Amniotic stem cell (primary cell): Measurements from ENCODE around the gene PLCB4.
"Not testable (repeated sequence)": the region's sequence is repeated elsewhere in the genome, so short reads cannot be mapped to it uniquely, and the experiment has no call there.

Experiments used
- DNase-seq: peaks from one replicate; lab custom pipeline; 2025; lab: John Stamatoyannopoulos, UW

PLCB4 gene

DNA sequence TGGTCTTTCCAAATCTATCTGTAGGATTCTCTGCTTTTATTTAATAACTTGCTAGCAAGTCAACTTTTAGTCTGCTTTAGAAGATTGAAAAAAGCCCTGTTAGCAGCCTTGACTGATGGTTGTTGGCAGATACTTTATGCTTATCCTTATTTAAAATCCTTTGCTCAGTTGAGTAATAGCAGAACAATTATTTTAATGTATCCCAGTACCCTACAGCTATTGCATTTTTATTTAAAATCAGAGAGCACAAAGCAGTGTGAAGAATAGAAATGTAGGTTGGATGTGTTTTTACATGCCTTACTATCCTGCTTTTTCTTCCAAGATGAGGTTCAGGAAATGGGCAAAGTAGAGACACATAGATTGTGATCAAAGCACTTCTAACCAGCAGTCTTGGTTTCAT is 298.4 kb downstream of the PLCB4 start:
- no peak for DNase-seq

- no peak for DNase-seq
Measured at GRCh38 chr20:9367746-9368145, 298.9 kb downstream of the PLCB4 start.

GRCh38 chr20:9368893-9369292 is 300.0 kb downstream of the PLCB4 start:
- no peak for DNase-seq

GRCh38 chr20:9369557-9369956 is 300.7 kb downstream of the PLCB4 start:
- no peak for DNase-seq

DNA sequence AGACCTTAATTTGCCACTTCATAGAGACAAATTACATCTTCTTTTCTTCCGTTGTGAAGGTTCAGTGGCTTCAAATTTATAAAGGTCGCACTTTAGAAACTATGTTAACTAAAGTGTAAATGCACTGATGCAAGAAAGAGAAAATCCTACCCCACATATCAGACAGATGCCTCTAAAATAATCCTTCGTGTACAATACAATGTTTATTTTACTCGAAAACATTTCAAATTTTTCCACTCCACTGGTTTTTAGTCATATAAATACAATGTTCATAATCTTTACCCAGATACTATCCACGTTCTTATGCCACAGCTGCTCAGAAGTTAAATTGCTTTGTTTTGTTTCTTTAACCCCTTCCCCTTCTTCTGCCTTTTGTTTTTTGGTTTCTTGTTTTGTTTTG is 305.2 kb downstream of the PLCB4 start:
- DNase-seq: no peak

DNA sequence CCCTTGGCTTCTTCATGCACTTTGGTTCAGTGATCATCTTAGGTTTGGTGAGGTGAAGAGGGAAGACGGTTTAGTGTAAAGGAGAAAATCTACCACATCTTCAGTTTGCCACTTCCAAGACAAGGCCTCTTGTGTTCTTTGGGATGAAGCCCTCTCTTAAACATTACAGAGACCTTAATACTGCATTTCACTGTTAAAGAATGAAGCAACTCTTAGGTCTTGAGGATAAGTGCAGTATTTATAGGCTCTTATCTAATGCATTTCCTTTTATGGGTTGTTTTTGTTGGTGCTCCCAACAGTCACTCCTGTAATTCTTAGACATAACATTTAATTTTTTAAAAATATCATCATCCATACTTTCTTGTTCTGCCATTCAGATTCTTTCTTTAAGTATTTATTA is 305.6 kb downstream of the PLCB4 start:
- DNase-seq: no peak

- DNase-seq: no peak
Measured at GRCh38 chr20:9375221-9375681, 306.4 kb downstream of the PLCB4 start.

GRCh38 chr20:9377007-9377406 is 308.1 kb downstream of the PLCB4 start:
- no peak for DNase-seq

- not testable (repeated sequence) for DNase-seq
Measured at GRCh38 chr20:9385345-9386310, 316.7 kb downstream of the PLCB4 start.

- no peak for DNase-seq
Measured at GRCh38 chr20:9388160-9388812, 319.4 kb downstream of the PLCB4 start.

DNA sequence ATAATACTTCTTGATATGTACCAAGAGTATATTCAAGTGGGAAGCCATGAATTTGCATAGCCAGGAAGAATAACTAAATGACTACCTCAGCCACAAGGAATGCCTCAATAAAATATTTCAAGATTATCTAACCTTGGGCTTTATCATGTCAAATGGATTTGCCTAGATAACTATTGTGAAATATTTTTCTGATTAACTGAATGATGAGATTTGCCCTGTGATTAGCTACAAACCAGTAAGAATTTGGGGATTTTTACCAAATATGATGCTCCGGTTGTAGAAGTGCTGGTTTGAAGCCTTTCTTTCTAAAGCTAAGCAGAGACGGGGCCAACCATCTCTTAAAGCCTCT is 319.9 kb downstream of the PLCB4 start:
- DNase-seq: no peak

DNA sequence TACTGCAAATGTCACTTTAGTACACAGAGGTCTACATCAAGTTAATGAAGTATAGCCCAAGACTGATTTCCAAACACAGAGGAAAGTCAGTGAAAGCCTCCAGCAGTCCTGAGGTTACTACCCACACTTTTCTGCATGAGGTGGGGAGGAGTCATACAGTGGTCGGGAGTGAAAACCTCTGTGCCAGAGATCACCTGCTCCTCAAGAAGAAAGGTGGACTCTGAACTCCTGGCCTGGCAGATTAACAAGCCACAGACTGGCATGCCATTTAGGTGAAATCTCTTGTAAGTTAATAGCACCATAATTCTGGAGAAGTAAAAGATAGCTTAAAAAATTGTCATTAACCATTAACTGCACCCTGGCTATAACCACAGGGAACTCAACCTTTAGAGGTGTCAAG is 320.5 kb downstream of the PLCB4 start:
- DNase-seq: no peak

GRCh38 chr20:9390441-9390840 is 321.6 kb downstream of the PLCB4 start:
- DNase-seq: no peak

GRCh38 chr20:9392892-9393857 is 324.3 kb downstream of the PLCB4 start:
- peak; percentile 57 for DNase-seq

GRCh38 chr20:9395971-9396370 is 327.1 kb downstream of the PLCB4 start:
- no peak for DNase-seq

GRCh38 chr20:9397928-9398327 is 329.0 kb downstream of the PLCB4 start:
- DNase-seq: no peak

DNA sequence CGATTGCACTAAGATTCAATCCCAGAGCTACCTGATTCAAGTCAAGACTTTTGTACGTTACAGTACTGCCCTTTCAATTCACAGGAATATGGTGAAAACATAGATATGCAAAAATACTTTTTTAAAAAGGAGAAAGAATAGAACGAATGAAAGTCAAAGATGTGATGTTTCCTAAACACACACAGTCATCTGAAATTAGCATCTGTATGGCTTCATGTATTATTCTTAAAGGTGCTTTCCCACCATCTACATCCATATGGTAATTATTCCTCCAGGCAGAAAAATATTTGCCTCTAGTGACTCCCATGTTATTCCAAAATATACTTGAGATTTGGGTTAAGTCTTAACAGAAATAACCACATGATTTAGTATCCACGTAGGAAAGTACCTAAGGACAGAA is 330.0 kb downstream of the PLCB4 start:
- no peak for DNase-seq

DNA sequence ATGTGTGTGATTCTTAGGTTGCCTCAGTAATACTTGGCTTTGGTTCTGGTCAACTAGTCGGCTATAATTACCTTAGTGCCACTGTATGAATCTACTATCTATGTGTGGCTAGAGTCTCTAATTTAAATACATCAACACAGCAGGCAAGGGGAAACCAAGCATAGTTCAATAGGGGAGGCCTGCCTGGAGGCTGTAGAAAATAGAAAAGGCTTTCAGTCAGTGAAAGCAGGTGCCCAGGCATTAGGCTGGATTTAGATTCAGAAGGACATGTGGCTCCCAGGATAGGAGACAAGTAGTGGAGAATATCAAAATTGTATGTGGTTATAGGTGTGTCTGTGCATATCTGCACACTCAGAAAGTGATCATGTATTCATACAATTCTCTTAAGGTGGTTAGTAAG is 330.4 kb downstream of the PLCB4 start:
- DNase-seq: no peak

- no peak for DNase-seq
Measured at GRCh38 chr20:9400171-9401025, 331.5 kb downstream of the PLCB4 start.

- DNase-seq: no peak
Measured at GRCh38 chr20:9401371-9401770, 332.5 kb downstream of the PLCB4 start.

DNA sequence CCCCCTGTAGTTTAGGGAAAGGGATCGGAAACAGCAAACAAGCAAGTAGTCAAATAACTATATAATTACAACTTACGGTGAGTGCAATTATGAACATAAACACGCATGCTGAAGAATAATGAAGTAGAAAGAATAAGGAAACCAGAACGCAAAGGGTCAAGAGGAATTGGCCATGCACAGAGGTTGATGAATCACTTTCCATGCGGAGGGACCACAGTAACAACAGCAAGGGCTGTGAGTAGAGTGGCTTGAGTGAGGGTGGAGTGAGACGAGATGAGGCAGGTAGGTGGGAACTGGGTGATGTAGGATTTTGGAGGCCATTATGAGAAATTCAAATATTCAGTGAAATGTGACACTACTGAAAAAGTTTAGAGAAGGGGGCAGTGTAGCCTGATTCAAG is 333.3 kb downstream of the PLCB4 start:
- DNase-seq: no peak
